Measurements from ENCODE around the gene KRT6C.

Gene KRT6C

GRCh38 chr12:52437508-52437907 lies 36.1 kb downstream of the KRT6C start:
- Histone ChIP-seq H3K9ac (ENCODE audit: low read depth, low read length) (no peak overlapping the region), H3K4me1 (ENCODE audit: control insufficient read depth, insufficient read depth, low read length) (peaks cover 2% of the 10 kb centered on the region)

GRCh38 chr12:52436828-52437474 lies 36.7 kb downstream of the KRT6C start:
- Histone ChIP-seq H3K9me3 (ENCODE audit: control insufficient read depth, insufficient read depth, low read length) (no peaks in the 10 kb centered on the region), H3K9ac (ENCODE audit: low read depth, low read length) (no peak overlapping the region), H3K4me3 (ENCODE audit: low read depth, low read length) (no peak overlapping the region), H3K27me3 (ENCODE audit: control insufficient read depth, insufficient read depth, low read length) (no peaks in the 10 kb centered on the region), H3K36me3 (ENCODE audit: control insufficient read depth, insufficient read depth, low read length) (no peaks in the 10 kb centered on the region), H3K4me1 (ENCODE audit: control insufficient read depth, insufficient read depth, low read length) (no peaks in the 10 kb centered on the region)

More at GRCh38 chr12:52437508-52437907, 36.1 kb downstream of the KRT6C start:
- Histone ChIP-seq H3K4me3 (ENCODE audit: low read depth, low read length) (no peak overlapping the region), H3K36me3 (ENCODE audit: control insufficient read depth, insufficient read depth, low read length) (no peaks in the 10 kb centered on the region), H3K27me3 (ENCODE audit: control insufficient read depth, insufficient read depth, low read length) (no peaks in the 10 kb centered on the region), H3K9me3 (ENCODE audit: control insufficient read depth, insufficient read depth, low read length) (no peaks in the 10 kb centered on the region)

GRCh38 chr12:52436000-52436827 lies 37.4 kb downstream of the KRT6C start:
- Histone ChIP-seq H3K9ac (ENCODE audit: low read depth, low read length) (no peak overlapping the region), H3K4me3 (ENCODE audit: low read depth, low read length) (no peak overlapping the region), H3K4me1 (ENCODE audit: control insufficient read depth, insufficient read depth, low read length) (no peaks in the 10 kb centered on the region), H3K27me3 (ENCODE audit: control insufficient read depth, insufficient read depth, low read length) (no peaks in the 10 kb centered on the region), H3K9me3 (ENCODE audit: control insufficient read depth, insufficient read depth, low read length) (no peaks in the 10 kb centered on the region), H3K36me3 (ENCODE audit: control insufficient read depth, insufficient read depth, low read length) (no peaks in the 10 kb centered on the region)

GRCh38 chr12:52435659-52435999 lies 38.0 kb downstream of the KRT6C start:
- Histone ChIP-seq H3K36me3 (ENCODE audit: control insufficient read depth, insufficient read depth, low read length) (no peaks in the 10 kb centered on the region), H3K9me3 (ENCODE audit: control insufficient read depth, insufficient read depth, low read length) (no peaks in the 10 kb centered on the region), H3K4me1 (ENCODE audit: control insufficient read depth, insufficient read depth, low read length) (no peaks in the 10 kb centered on the region), H3K9ac (ENCODE audit: low read depth, low read length) (no peak overlapping the region), H3K4me3 (ENCODE audit: low read depth, low read length) (no peak overlapping the region), H3K27me3 (ENCODE audit: control insufficient read depth, insufficient read depth, low read length) (no peaks in the 10 kb centered on the region)

GRCh38 chr12:52434760-52435530 lies 38.7 kb downstream of the KRT6C start:
- Histone ChIP-seq H3K4me3 (ENCODE audit: low read depth, low read length) (no peak overlapping the region), H3K9ac (ENCODE audit: low read depth, low read length) (no peak overlapping the region), H3K9me3 (ENCODE audit: control insufficient read depth, insufficient read depth, low read length) (no peaks in the 10 kb centered on the region), H3K36me3 (ENCODE audit: control insufficient read depth, insufficient read depth, low read length) (no peaks in the 10 kb centered on the region), H3K27me3 (ENCODE audit: control insufficient read depth, insufficient read depth, low read length) (no peaks in the 10 kb centered on the region), H3K4me1 (ENCODE audit: control insufficient read depth, insufficient read depth, low read length) (no peaks in the 10 kb centered on the region)

GRCh38 chr12:52434081-52434733 lies 39.4 kb downstream of the KRT6C start, which contains the start of gene KRT75:
Gene KRT75 (minus strand): TSS chr12:52434371. CDS start chr12:52434304, 67 bp downstream.
- Histone ChIP-seq H3K4me1 (ENCODE audit: control insufficient read depth, insufficient read depth, low read length) (no peaks in the 10 kb centered on the region), H3K27me3 (ENCODE audit: control insufficient read depth, insufficient read depth, low read length) (no peaks in the 10 kb centered on the region), H3K9me3 (ENCODE audit: control insufficient read depth, insufficient read depth, low read length) (no peaks in the 10 kb centered on the region), H3K4me3 (ENCODE audit: low read depth, low read length) (no peak within 1 kb of the TSS), H3K36me3 (ENCODE audit: control insufficient read depth, insufficient read depth, low read length) (no peaks in the 10 kb centered on the region), H3K9ac (ENCODE audit: low read depth, low read length) (no peak within 1 kb of the TSS)

- no peak overlapping the region for H3K9ac ChIP-seq (ENCODE audit: low read depth, low read length)
- no peaks in the 10 kb centered on the region for H3K27me3 ChIP-seq (ENCODE audit: control insufficient read depth, insufficient read depth, low read length)
- no peak overlapping the region for H3K4me3 ChIP-seq (ENCODE audit: low read depth, low read length)
- H3K36me3 ChIP-seq (ENCODE audit: control insufficient read depth, insufficient read depth, low read length): no peaks in the 10 kb centered on the region
- H3K9me3 ChIP-seq (ENCODE audit: control insufficient read depth, insufficient read depth, low read length): no peaks in the 10 kb centered on the region
- H3K4me1 ChIP-seq (ENCODE audit: control insufficient read depth, insufficient read depth, low read length): no peaks in the 10 kb centered on the region
Measured at GRCh38 chr12:52433501-52434080, 40.0 kb downstream of the KRT6C start.

GRCh38 chr12:52432559-52433207 lies 40.9 kb downstream of the KRT6C start:
- no peaks in the 10 kb centered on the region for H3K27me3 ChIP-seq (ENCODE audit: control insufficient read depth, insufficient read depth, low read length)
- no peak overlapping the region for H3K4me3 ChIP-seq (ENCODE audit: low read depth, low read length)
- H3K4me1 ChIP-seq (ENCODE audit: control insufficient read depth, insufficient read depth, low read length): no peaks in the 10 kb centered on the region
- H3K36me3 ChIP-seq (ENCODE audit: control insufficient read depth, insufficient read depth, low read length): no peaks in the 10 kb centered on the region
- H3K9me3 ChIP-seq (ENCODE audit: control insufficient read depth, insufficient read depth, low read length): no peaks in the 10 kb centered on the region
- H3K9ac ChIP-seq (ENCODE audit: low read depth, low read length): no peak overlapping the region

- Histone ChIP-seq H3K4me3 (ENCODE audit: low read depth, low read length) (no peak overlapping the region), H3K9me3 (ENCODE audit: control insufficient read depth, insufficient read depth, low read length) (no peaks in the 10 kb centered on the region), H3K4me1 (ENCODE audit: control insufficient read depth, insufficient read depth, low read length) (no peaks in the 10 kb centered on the region), H3K27me3 (ENCODE audit: control insufficient read depth, insufficient read depth, low read length) (no peaks in the 10 kb centered on the region), H3K9ac (ENCODE audit: low read depth, low read length) (no peak overlapping the region), H3K36me3 (ENCODE audit: control insufficient read depth, insufficient read depth, low read length) (no peaks in the 10 kb centered on the region)
Measured at GRCh38 chr12:52428121-52428520, 45.5 kb downstream of the KRT6C start.

GRCh38 chr12:52427083-52427482 lies 46.5 kb downstream of the KRT6C start:
- Histone ChIP-seq H3K36me3 (ENCODE audit: control insufficient read depth, insufficient read depth, low read length) (no peaks in the 10 kb centered on the region), H3K27me3 (ENCODE audit: control insufficient read depth, insufficient read depth, low read length) (no peaks in the 10 kb centered on the region), H3K9me3 (ENCODE audit: control insufficient read depth, insufficient read depth, low read length) (no peaks in the 10 kb centered on the region)

GRCh38 chr12:52426034-52426433 lies 47.6 kb downstream of the KRT6C start:
- Histone ChIP-seq H3K4me1 (ENCODE audit: control insufficient read depth, insufficient read depth, low read length) (no peaks in the 10 kb centered on the region), H3K9me3 (ENCODE audit: control insufficient read depth, insufficient read depth, low read length) (no peaks in the 10 kb centered on the region), H3K36me3 (ENCODE audit: control insufficient read depth, insufficient read depth, low read length) (no peaks in the 10 kb centered on the region), H3K9ac (ENCODE audit: low read depth, low read length) (no peak overlapping the region), H3K27me3 (ENCODE audit: control insufficient read depth, insufficient read depth, low read length) (no peaks in the 10 kb centered on the region), H3K4me3 (ENCODE audit: low read depth, low read length) (no peak overlapping the region)

More at GRCh38 chr12:52427083-52427482, 46.5 kb downstream of the KRT6C start:
- H3K4me3 ChIP-seq (ENCODE audit: low read depth, low read length): no peak overlapping the region
- H3K9ac ChIP-seq (ENCODE audit: low read depth, low read length): no peak overlapping the region
- H3K4me1 ChIP-seq (ENCODE audit: control insufficient read depth, insufficient read depth, low read length): no peaks in the 10 kb centered on the region
